ENCODE results near the gene CRYAA.

CRYAA gene

DNA sequence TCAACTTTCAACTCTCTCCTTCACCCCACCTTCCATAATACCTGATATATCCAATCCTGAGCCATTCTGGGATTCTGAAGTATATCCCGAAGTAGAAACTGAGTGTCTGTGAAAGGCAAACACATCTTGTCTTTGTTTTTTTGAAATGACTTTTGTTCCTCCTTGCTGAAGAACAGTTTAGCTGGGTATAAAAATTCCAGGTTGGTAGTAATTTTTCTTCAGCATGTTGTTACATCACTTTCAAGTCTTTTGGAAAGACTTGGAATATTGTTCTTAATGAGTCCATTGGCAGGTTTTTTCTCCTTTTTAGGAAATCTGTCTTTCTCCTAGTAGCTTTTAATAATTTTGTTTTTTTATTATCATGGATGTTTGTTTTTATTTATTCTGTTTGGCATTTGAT is 32.7 kb downstream of the CRYAA start:
- no peak for DNase-seq (ENCODE audit: low read depth in 2 of 3, low spot score in 2 of 3)

DNA sequence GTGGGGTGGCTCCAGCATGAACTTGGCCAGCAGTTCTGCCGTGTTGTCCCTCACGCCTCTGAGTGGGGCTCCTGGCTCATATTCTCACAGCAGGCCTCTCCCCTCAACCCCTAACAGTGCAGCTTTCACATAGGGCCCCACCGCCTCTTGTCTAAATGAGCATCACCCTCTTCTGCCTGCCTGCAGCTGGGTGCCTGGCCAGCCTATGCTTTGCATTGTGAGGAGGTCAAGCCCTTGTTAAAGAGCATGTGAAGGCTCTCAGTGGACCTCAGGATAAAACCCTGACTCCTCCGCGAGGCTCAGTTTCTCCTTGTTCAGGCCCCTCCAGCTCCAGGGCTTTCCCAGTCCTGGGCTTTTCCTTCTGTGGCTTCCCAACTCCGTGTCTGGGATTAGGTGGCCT is 34.8 kb downstream of the CRYAA start:
- no peak for DNase-seq (ENCODE audit: low read depth in 2 of 3, low spot score in 2 of 3)

DNA sequence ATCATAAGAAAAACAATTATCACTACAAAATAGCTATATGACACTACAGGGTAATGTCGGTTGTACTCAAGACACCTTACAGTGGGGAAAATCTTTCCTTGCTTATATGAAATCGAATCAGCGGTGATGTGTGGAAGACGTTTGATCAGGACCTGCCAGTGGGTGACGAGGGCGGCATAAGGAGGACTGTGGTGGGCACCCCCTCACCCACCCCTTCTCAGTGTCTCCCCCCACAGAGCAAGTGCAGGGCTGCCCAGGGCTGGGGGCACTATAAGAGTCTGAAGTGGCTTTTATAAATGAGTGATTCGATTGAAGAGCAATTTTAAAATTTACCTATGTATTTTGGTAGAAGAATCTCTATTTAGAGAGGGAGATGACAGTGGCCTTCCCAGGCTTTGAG is 35.8 kb downstream of the CRYAA start:
- no peak for DNase-seq (ENCODE audit: low read depth in 2 of 3, low spot score in 2 of 3)

DNA sequence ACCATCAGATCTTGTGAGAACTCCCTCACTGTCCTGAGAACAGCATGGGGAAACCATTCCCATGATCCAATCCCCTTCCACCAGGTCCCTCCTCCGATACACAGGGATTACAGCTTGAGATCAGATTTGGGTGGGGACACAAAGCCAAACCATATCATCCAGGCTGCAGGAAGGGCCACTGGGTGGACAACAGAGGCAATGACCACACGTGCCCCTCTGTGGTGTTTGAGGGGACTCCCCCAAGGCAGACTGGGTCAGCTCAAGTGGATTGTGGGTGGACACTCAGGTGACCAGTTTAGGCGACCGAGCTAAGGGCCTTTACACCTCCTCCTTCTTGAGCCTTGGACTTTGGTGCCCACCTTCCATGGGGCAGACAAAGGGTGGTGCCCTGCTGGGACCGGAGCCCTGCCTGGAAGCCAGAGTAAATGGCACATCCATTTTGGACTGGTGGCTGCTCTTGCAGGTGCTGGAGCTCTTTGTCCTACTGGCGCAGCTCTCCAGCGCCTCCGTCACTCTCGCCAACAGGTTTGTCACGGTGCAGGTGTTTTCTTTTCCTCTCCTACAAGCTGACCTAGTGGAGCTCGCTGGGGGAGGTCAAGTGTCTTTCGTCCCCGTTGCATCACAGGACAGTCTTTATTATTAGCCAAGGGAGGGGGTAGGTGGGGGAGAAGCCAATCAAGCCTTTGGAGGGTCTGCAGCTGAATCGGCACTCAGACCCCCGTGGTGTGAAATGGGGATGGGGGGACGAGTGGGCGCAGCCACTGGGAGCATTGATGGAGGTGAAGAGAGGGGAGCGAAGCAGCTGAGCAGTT is 37.6 kb downstream of the CRYAA start:
- no peak for DNase-seq (ENCODE audit: low read depth in 2 of 3, low spot score in 2 of 3)

DNA sequence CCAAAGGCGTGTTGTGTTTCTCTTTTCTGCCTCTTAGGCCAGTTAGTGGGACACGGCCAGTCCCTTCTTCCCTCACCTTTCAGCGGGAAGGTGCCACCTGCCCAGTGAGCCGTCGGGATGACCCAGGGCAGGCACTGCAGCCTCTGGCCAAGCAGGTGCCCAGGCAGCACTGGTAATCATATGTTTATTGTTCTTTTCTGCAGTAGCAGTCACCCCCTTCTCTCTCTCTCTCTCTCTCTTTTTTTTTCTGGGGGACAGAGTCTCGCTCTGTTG is 38.2 kb downstream of the CRYAA start:
- no peak for DNase-seq (ENCODE audit: low read depth in 2 of 3, low spot score in 2 of 3)

DNA sequence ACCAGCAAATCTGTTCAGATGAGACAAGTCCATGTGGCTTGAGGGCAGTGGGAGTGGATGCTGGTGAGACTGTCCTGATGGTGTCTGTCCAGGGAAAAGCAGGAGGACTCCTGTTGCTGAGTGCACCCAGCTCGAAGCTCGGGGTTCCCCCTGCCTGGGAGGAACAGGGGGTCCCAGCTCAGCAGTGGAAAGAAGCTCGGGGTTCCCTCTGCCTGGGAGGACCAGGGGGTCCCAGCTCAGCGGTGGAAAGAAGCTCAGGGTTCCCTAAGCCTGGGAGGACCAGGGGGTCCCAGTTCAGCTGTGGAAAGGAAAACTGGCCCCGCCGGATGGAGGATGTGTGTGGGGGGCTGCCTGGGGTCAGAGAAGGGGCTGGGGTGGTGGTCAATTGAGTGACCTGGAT is 39.1 kb downstream of the CRYAA start:
- DNase-seq (ENCODE audit: low read depth in 2 of 3, low spot score in 2 of 3) = no peak

DNA sequence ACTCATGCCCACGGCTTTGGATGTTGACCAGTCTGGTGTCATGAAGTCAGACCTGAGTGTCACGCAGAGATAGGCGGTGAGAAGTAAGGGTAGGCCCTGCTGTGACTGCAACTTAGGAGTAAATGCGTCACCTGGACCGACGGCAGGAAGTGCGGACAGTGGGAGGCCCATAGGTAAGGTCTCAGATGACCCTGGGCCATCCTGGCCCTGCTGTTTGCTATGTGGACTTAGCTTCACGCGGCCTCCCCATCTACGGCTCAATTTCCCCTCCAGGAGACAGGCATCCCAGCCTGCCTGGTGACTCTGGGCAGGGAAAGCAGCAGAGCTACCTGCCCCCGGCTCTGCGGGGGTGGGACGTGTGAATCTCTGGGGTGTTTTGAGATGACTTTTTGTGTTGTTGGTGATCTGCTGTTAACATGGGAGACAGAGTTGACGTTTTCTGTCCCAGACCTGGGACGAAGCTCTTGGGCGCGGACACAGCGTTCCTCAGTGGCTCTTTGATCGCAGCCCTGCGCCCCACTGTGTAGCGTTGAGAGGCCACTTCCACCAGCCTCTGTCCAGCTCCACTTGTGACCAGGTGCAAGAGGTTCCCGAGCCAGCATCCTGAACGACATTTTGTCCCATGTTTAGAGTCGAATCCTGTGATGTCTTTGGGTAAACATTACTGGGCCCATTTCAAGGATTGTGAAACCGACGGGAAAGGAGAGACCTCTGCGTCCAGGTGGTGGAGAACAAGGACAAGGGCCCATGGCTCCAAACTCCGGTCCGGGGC is 39.9 kb downstream of the CRYAA start:
- DNase-seq (ENCODE audit: low read depth in 2 of 3, low spot score in 2 of 3) = no peak

DNA sequence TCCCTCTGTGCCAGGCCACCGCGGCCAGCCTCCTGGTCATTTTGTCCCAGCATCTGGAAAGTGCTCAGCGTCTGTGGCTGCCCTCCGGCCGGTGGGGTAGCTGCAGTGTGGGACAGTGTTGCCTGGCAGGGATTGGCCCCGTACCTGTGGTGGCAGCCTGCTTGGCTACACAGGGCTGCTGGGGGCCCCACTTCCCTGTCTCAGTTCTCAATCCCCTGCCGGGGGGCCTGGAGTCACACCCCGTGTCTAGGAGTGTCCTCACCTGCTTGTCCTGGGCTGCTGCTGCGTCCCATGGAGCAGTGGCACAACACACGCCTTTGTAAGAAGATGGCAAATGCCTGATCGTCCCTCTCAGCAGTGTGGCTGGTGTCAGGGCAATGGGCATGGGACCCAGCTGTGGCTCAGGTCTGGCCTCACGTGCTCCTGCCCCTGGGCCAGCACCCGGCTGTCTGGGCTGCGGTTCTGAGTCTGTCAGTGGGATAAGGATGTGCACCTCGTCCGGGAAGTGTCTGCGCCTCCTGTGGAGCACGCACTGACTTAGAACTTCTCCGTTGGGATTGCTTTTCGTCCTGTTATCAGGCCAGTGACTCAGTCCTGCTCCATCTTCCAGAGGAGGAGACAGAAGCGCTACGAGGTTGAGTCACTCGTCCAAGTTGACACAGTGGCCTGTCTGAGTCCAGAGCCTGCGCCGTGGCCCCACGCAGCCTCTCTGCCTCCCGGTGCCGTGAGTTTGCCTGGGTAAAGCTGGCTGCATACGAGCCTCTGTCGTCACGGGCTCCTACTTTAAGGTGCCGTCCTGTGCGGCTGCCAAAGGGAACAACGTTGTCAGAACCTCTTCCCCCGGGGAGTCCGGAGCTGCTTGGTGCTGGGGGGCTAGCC is 41.0 kb downstream of the CRYAA start:
- DNase-seq (ENCODE audit: low read depth in 2 of 3, low spot score in 2 of 3) = no peak

DNA sequence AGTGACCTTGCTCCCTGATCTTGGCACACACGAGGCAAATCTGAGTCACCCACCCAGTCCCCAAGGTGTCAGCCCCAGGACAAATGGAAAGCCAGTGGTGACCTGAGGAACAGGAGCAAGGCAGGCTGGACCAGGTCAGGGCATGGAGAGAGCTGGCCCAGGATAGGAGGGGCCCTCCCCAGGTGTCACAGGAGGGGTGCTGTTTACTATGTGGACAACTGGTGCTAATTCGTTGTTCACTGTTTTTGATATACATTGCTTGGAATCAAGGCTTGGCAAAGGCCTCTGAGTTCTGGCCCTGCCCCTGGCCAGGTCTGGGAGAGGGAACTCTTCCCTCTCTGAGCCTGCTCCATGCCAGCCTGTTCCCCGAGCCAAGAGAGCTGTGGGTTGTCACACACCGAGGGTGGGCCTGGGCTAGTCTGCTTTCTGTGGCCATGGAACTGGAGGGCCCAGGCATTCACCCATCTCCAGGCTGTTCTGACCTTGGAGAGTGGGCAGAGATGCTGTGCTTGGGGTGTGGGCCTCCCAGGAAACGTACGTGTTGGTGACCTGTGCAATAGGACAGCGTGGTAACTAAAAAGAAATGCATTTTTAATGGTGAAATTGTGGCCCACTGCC is 41.8 kb downstream of the CRYAA start:
- DNase-seq (ENCODE audit: low read depth in 2 of 3, low spot score in 2 of 3) = no peak

DNA sequence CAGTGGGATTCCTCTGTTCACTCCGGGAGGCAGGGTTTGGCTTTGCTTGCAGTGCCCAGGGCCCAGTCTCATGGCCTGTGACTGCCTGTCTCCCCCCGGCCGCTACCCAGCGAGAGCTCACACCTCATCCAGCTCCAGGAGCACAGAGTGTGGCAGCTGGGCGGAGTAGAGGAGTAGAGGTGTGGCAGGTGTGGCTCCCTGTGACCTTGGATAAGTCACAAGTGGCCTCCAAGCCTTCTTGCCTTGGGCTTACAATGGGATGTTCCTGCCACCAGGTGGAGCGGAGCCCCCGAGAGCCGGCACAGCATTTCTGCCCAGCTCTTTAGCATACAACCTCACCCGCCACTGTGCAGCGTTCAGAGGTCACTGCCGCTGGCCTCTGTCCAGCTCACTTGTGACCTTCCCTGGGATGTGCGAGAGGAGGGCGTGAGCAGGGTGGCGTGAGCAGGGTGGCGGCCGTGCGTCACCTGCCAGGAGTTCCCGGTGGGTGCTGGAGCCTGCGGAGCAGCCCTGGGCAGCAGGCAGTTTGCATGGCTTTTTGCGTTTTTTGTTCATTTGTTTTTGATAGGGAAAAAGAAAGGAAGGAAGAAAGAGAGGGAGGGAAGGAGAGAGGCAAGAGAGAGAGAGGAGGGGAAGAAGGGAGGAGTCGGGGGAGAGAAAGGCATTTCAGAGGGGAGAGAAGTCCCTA is 42.4 kb downstream of the CRYAA start:
- no peak for DNase-seq (ENCODE audit: low read depth in 2 of 3, low spot score in 2 of 3)

DNA sequence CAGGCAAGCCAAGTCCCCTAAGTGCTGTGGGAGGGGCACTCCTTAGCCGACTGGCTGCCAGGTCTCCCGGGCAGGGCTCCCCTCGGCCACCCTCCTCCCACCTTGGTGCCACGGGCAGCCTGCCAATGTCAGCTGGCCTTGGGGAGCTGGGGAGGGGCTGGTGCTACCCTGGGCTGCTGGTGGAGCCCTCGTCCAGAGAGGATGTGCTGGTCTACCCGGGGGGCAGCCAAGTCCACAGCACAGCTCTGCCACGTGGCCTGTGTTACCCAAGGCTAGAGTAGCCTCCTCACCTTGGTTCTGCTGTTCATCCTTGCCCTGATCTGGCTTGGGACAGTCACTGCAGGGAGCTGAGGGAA is 42.9 kb downstream of the CRYAA start:
- no peak for DNase-seq (ENCODE audit: low read depth in 2 of 3, low spot score in 2 of 3)
